ENCODE results near the gene POU2F1.

DNA sequence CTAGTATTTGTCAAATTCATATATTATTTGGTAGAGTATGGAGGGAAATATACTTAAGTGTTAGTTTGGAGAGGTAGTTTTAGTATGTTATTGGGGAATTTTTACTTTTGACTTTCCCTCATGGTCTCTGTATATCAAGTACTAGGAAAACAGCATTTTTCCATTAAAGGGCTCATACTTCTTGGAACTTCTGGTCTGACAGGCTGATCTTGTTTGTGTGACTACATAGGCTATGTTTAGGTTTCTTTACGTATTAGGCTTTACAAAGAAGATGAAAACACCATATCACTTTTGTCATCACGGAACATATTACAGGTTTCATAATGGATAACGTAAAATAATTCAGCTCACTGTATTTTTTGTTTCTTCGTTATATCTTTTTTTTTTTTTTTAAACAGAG lies 30.8 kb downstream of the POU2F1 start:
- TF ChIP-seq CTCF (conservative IDR thresholded peaks at IDR 0.05; ENCODE audit: low read depth, low read length): no peak
- TF ChIP-seq EZH2 (IDR thresholded peaks at IDR 0.05; ENCODE audit: borderline replicate concordance, low read depth, low read length, poor library complexity, severe bottlenecking): no peak
